Stimulated activated CD4-positive, alpha-beta T cell treated with anti-CD3 and anti-CD28 coated beads, TNF-alpha, amount 100 ng/mL, for 4 hours (primary cell): ENCODE measurements around the gene DAZL.

Experiments
- DNase-seq, 3 experiments: peaks; one replicate each; pipeline ENCODE4 v3.0.0-alpha.2; 2020; ENCODE audit warnings: low read depth in 3 of 3

The DAZL gene

DNA sequence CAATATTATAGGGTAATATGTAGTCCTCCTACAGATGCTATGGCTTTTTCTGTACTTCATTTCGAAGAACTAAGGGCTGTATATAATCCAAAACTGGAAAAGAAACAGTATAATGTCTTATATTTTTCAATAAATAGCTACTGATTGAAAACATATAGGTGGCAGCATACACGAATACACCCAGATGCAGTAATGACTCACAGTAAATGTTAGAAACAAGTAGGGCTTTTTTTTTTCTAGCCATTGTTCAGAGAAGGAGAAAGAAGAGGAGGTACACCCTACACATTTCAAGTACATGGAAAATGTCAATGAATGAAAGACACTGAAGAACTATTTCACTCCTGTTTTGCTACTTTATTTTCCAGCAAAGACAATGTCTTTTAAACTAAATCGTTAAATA is 9.4 kb downstream of the DAZL start:
- no peak for DNase-seq

DNA sequence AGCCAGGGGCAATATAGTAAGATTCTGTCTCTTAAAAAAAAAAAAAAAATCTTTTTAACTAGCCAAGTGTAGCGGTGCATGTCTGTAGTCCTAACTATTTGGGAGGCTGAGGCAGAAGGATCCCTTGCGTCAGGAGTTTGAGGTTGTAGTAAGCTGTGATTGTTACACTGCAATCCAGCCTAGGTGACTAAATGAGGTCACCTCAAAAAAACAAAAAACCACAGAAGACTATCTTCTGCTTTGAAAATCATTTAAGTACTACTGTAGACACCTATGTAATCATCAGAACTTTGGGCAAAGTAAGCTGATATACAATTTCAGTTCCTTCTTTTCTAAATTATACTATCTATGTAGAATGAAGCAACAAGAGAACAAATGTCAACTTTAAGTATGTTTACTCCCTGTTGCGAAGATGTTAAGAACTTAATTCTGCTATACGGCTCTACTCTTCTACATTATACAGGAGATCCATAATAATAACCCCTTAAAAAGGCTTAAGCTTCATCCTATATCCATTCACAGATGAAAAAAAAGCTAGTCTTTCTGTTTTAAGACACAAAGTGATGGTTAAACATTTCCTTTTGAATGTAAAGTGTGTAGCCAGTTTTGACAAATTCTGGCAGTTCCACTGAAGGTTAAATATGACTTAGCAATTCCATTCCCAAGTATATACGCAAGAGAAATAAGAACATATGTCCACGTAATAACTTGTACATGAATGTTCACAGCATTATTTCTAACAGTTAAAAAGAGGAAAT is 15.2 kb downstream of the DAZL start:
- DNase-seq, result no peak

DNA sequence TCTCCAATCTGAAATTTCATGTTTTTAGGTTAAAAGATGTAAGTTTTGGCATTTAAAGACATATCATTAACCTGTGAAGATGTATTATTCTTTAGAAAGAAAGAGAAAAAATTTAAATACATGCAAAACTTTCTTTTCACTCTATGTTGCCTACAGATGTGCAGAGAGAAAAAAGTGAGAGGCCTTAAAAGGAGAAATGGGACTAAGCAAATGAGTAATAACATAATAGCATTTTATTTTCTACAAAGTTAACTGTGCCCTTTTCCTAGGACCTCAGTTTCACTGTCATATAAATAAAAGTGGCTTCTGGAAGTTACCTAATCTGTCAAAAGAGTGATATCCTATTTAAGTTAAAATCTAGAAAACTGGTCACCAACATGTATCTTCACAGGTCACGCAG is 16.1 kb downstream of the DAZL start:
- no peak for DNase-seq

GRCh38 chr3:16587681-16588060 is 17.6 kb downstream of the DAZL start:
- DNase-seq, result no peak

DNA sequence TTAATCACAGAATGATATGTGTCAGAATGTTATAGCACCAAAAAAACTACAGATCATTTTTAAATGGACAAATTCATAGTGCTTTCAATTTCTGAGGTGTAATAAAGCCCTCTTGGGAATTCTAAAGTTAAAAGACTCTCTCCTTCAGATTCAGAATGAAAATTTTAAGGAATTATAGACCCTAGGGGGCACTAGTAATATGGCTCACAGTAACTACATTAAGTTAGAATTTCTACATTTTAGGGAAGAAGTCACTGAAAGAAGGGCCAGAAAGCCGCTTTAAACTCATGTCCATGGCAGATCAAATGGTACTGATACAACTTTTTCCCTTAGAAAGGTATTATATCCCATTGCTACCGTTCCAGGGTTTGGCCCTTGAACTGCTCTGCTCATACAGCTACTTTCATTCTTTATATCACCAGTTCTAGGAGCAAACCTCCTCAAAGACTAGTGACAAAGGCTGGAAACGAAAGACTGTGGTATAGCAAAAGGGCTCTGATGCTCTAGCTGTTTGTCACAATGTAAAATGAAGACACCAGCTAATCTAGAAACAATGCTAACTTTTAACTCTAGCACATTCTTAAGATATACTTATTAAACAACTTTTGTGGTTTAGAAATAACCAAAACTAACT is 18.1 kb downstream of the DAZL start:
- no peak for DNase-seq

DNA sequence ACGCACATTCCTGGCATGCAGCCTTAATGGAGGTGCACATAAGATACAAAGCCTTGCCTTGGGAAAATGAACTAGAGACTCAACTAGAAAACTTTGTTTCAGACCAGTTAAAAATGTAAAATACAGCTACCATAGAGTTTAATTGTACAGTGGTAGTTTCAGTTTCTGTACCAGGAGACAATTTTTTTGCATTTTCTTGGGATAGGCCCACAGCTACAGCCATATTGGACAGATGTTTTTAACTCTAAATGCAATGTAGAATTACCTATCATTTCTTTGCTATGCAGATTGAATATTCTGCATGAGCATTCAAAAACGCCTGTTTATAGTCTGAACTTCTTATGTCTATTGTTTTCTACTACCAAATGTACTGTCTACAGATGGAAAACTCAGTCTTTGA is 20.3 kb downstream of the DAZL start:
- DNase-seq, result no peak

DNA sequence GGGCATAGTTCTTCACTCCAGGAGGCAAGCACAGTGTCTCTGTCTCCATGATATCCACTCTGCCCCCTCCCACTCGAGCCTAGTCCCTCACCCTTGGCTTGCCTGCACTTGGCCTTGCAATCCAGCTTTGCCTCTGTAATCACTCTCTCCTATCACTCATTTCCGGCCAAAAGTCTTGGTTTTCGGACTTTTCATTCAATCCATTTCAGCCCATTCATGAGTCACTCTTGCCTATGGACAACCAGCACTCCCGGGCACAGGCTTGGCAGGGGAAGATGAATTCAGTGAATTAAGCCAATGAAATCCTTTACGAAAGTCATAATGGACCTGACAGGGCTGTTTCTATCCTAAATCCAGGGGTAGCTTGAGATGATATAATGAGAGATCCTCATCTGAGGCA is 21.7 kb downstream of the DAZL start:
- DNase-seq, result no peak

DNA sequence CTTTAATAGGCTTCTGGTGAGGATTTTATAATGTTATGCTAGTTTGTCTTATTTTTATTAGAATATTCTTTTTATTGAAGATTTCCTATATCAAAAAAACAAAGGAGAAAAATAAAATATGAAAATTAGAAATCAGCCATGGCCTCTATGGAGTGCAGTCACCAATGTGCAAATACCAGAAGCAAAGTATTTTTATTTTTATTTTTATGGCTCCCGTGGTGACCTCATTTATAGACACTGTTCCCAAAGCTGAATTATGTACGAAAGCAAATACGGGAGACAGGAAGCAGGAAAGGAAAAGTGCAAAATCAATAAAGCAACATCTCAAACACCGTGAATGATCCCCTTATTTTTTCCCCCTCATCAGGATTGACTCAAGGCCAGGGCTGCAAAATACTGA is 35.1 kb downstream of the DAZL start:
- no peak for DNase-seq

- DNase-seq, result no peak
Observed at GRCh38 chr3:16568532-16568931, 36.7 kb downstream of the DAZL start.

DNA sequence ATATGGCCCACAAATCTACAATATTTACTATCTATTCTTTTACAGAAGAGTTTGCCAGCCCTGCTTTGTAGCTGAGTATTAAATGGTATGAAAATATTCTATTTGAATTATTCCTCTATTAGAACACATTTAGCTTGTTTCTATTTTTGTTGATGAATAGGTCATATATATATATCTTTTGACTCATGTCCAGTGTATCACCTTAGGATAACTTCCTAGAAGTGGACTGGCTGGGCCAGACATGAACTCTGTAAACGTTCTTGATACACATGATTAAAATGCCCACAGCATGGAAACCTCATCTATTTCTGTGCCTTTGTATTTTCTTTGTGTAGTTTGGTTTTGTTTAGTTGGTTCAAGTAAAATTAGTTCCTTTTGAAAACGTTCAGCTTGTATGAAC is 37.1 kb downstream of the DAZL start:
- no peak for DNase-seq

DNA sequence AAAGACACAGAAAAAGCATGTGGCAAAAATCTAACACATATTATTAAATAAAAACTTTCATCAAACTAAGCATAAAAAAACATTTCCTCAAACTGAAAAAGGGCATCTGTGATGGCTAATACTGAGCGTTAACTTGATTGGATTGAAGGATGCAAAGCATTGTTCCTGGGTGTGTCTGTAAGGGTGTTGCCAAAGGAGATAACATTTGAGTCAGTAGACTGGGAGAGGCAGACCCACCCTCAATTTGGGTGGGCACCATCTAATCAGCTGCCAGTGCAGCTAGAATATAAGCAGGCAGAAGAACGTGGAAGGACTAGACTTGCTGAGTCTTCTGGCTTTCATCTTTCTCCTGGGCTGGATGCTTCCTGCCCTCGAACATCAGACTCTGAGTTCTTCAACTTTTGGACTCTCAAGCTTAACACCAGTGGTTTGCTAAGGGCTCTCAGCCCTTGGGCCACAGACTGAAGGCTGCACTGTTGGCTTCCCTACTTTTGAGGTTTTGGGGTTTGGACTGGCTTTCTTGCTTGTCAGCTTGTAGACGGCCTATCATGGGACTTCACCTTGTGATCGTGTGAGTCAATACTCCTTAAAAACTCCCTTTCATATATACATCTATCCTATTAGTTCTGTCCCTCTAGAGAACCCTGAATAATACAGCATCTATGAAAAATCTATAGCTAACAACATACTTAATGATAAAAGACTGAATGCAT is 45.4 kb downstream of the DAZL start:
- DNase-seq, result no peak

DNA sequence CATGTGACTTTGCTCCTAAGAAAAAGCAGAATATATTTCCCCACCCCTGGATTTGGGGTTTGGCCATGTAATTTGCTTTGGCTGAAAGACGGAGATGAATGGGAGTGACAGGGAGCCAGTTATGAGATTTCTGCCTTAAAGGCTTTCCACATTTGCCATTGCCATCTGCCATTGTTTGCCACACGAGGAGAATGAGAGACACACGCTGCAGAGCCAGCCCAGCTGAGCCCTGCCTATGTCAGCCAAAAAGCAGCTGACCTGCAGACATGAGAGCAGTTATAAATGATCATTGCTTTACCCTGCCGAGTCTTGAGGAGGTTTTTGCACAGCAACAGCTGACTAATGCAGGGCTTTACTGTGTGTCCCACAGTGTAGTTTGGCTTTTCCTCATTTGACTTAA is 51.1 kb downstream of the DAZL start:
- DNase-seq, result no peak

DNA sequence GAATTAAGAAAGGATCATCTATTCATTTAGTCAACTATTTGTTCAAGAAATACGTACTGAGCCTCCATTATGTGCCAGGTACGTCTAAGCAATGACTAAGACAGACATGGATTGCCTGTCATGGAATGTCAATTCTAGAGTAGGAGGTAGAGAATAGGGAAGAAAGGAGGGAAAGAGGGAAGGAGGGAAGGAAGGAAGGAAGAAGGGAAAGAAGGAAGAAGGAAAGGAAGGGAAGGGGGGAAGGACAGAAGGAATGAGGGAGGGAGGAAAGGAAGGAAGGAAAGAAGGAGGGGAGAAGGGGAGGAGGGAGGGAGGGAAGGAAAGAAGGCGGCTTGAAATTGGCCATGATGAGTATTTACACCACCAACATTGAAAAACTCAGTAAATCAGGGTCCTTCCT is 52.5 kb downstream of the DAZL start:
- DNase-seq, result no peak

- no peak for DNase-seq
Observed at GRCh38 chr3:16551342-16551976, 53.8 kb downstream of the DAZL start.

- DNase-seq, result peak; percentile 29 to 64 (median 34)
Observed at GRCh38 chr3:16550676-16551341, 54.4 kb downstream of the DAZL start.

GRCh38 chr3:16550305-16550675 is 54.9 kb downstream of the DAZL start:
- no peak for DNase-seq

DNA sequence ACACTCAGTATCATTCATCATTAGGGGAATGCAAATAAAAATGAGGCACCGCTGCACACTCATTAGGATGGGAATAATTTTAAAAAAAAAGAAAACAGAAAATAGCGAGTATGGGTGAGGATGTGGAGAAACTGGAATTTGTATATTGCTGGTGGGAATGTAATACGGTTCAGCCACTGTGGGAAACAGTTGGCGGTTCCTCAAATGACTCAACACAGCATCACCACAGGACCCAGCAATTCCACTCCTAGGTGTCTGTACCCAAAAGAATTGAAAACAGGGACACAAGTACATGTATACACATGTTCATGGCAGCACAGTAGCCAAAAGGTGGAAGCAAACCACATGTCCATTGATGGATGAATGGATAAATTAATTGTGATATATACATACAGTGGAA is 56.5 kb downstream of the DAZL start:
- DNase-seq, result no peak

GRCh38 chr3:16547561-16548357 is 57.5 kb downstream of the DAZL start:
- DNase-seq, result no peak

- DNase-seq, result no peak
Observed at GRCh38 chr3:16546186-16547010, 58.8 kb downstream of the DAZL start.

GRCh38 chr3:16545413-16546185 is 59.6 kb downstream of the DAZL start:
- DNase-seq, result no peak
